Thyroid gland (tissue), 4 donors: ENCODE data around the gene HPS5. TPM values are rescaled to one million over a fixed set of nuclear protein-coding genes. Genes with fewer than 3 reads are reported as not detected.

Experiments used
- DNase-seq, 2 donors: peaks; one replicate each; pipeline ENCODE4 v3.0.0-alpha.2; 2019
- H3K27ac ChIP-seq, 3 donors: fragments of 200-600 bp; sonication (generic); 1 replicate in 2 of 3; 2 replicates in 1 of 3; pipeline ENCODE4 v1.5.1; 2016 to 2019; ENCODE audit warnings: mild to moderate bottlenecking in 1 of 3, moderate library complexity in 1 of 3
- H3K27me3 ChIP-seq: fragments of 200-600 bp; sonication (generic); one replicate; pipeline ENCODE4 v1.5.1; 2019
- H3K36me3 ChIP-seq, 2 donors: fragments of 200-600 bp; sonication (generic); one replicate each; pipeline ENCODE4 v1.5.1; 2016 to 2019
- H3K4me1 ChIP-seq, 2 donors: fragments of 200-600 bp; sonication (generic); one replicate each; pipeline ENCODE4 v1.5.1; 2017 to 2019
- H3K4me3 ChIP-seq, 3 donors: fragments of 200-600 bp; sonication (generic); replicated peaks in 1 of 3; 1 replicate in 2 of 3; 2 replicates in 1 of 3; pipeline ENCODE4 v1.5.1; 2016; ENCODE audit warnings: mild to moderate bottlenecking in 1 of 3
- H3K9me3 ChIP-seq: fragments of 200-600 bp; sonication (generic); one replicate; pipeline ENCODE4 v1.5.1; 2017
- POLR2A ChIP-seq, 2 donors: fragments of 450-650 bp; IDR thresholded peaks; one replicate each; pipeline ENCODE4 v1.6.1; 2017; ENCODE audit warnings: antibody characterized with exemption in 2 of 2, mild to moderate bottlenecking in 2 of 2, moderate library complexity in 1 of 2
- WGBS, 2 donors: methylation state at CpG; one replicate each; pipeline ENCODE4 v1.1.5; 2017; 5-methylcytosine and 5-hydroxymethylcytosine counted together
- intact Hi-C: fragments of 100-400 bp; cut with DNase I; formaldehyde crosslinking; loops from one replicate; pipeline ENCODE4 v1.15.1; 2023
- total RNA-seq, 4 donors: library from RNA; depleted of rRNA; stranded (reverse); fragments of >200 nt; gene quantifications; one replicate each; pipeline ENCODE4 v1.2.3, GENCODE V29; 2016
- TF ChIP-seq, protein P1 (sequence below), 6 experiments: fragments of 200-600 bp in 3 of 6; fragments of 450-650 bp in 3 of 6; sonication (generic) in 3 of 6; IDR thresholded peaks; one replicate each; pipeline ENCODE4 v1.5.1; 2016 to 2019; ENCODE audit warnings: antibody characterized with exemption in 6 of 6, mild to moderate bottlenecking in 2 of 6, inconsistent platforms in 1 of 6, moderate library complexity in 1 of 6

The HPS5 gene
- total RNA-seq, 4 donors from 2014 or later = 21.0 to 26.7 (median 24.2) TPM

DNA sequence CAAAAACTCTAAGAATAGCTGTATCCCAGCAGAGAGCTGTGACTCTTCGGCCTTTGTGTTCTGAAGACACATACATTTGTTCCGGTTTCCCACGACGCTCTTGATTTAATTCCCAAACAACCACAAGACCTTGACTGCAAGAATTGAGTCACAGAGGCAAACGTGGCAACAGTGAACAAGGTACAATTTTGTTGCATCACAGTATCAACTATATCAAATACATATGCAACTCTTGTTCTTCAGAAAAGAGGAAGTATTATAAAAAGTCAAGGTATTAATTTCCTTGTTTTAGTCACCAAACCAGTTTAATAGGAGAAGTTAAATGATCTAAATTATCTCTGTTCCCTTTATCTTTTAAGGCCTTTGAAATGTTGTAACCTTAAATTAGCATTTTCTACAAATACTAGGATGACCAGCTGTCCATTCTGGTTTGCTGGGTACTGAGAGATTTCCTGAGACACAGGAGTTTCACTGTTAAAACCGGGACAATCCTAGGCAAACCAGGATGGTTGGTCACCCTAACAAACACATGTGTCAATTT, 11.1 kb downstream of the HPS5 start:
- TF ChIP-seq, protein P1, sequence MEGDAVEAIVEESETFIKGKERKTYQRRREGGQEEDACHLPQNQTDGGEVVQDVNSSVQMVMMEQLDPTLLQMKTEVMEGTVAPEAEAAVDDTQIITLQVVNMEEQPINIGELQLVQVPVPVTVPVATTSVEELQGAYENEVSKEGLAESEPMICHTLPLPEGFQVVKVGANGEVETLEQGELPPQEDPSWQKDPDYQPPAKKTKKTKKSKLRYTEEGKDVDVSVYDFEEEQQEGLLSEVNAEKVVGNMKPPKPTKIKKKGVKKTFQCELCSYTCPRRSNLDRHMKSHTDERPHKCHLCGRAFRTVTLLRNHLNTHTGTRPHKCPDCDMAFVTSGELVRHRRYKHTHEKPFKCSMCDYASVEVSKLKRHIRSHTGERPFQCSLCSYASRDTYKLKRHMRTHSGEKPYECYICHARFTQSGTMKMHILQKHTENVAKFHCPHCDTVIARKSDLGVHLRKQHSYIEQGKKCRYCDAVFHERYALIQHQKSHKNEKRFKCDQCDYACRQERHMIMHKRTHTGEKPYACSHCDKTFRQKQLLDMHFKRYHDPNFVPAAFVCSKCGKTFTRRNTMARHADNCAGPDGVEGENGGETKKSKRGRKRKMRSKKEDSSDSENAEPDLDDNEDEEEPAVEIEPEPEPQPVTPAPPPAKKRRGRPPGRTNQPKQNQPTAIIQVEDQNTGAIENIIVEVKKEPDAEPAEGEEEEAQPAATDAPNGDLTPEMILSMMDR (IDR thresholded peaks at IDR 0.05) = no peak
- TF ChIP-seq POLR2A (IDR thresholded peaks at IDR 0.05) = no peak
- Histone ChIP-seq H3K4me3 (no peak overlapping the region), H3K27ac (no peak overlapping the region), H3K27me3 (no peaks in the 10 kb centered on the region), H3K36me3 (peaks cover 7 to 11% of the 10 kb centered on the region in 2 donors), H3K4me1 (peaks cover 24 to 51% of the 10 kb centered on the region in 2 donors), H3K9me3 (no peaks in the 10 kb centered on the region)
- DNase-seq = no peak
- 87 to 92% methylated on average over 6 of the region's 6 CpGs for whole genome bisulfite sequencing, 2 donors
- intact Hi-C loops = no loop called here

DNA sequence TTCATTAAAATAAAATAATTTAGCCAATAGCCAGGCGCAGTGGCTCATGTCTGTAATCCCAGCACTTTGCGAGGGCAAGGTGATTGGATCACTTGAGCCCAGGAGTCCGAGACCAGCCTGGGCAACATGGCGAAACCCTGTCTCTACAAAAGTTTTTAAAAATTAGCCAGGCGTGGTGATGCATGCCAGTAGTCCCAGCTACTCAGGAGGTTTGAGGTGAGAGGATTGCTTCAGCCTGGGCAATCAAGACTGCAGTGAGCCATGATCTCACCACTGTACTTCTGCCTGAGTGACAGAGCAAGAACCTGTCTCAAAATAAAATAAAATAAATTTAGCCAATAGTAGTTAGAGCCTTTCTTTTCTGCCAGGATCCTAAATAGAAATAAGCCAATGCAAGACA, 12.2 kb downstream of the HPS5 start:
- peak; percentile 79 to 84 for DNase-seq
- Histone ChIP-seq H3K4me1 (peaks cover 24 to 51% of the 10 kb centered on the region in 2 donors), H3K9me3 (no peaks in the 10 kb centered on the region), H3K27me3 (no peaks in the 10 kb centered on the region), H3K27ac (peak overlapping the region; percentile 25 to 79 (median 54)), H3K4me3 (no peak overlapping the region), H3K36me3 (peaks cover 12 to 18% of the 10 kb centered on the region in 2 donors)
- 44 to 47% methylated on average over 5 of the region's 5 CpGs for WGBS, 2 donors
- intact Hi-C loops = no loop called here
- no peak for TF ChIP-seq POLR2A (IDR thresholded peaks at IDR 0.05)
- TF ChIP-seq, protein P1 (IDR thresholded peaks at IDR 0.05) = no peak

DNA sequence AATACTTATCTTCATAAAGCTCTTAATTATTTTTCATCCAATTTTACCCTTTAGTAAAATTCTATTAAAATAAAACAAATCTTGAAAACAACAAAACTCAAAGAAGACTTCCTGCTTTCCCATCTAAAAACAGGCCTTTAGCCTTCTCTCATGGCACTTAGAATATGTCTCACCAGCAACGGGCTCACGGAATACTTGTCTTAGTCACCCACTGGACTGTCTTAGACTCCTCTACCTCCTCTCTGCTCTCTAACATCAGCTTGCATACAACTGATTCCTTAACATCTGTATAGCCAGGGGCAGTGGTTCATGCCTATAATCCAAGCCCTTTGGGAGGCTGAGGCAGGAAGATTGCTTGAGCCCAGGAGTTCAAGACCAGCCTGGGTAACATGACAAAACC, 13.7 kb downstream of the HPS5 start:
- no peak for DNase-seq
- WGBS, 2 donors = 94 to 96% methylated on average over 2 of the region's 2 CpGs
- intact Hi-C loops = no loop called here
- no peaks in the 10 kb centered on the region for H3K27me3 ChIP-seq
- no peaks in the 10 kb centered on the region for H3K9me3 ChIP-seq
- TF ChIP-seq, protein P1 (IDR thresholded peaks at IDR 0.05) = no peak
- H3K36me3 ChIP-seq = peaks cover 22 to 23% of the 10 kb centered on the region in 2 donors
- H3K4me1 ChIP-seq = peaks cover 21 to 36% of the 10 kb centered on the region in 2 donors
- H3K4me3 ChIP-seq = no peak overlapping the region
- H3K27ac ChIP-seq = peak overlapping the region in 1 of 3 donors; percentile 54

DNA sequence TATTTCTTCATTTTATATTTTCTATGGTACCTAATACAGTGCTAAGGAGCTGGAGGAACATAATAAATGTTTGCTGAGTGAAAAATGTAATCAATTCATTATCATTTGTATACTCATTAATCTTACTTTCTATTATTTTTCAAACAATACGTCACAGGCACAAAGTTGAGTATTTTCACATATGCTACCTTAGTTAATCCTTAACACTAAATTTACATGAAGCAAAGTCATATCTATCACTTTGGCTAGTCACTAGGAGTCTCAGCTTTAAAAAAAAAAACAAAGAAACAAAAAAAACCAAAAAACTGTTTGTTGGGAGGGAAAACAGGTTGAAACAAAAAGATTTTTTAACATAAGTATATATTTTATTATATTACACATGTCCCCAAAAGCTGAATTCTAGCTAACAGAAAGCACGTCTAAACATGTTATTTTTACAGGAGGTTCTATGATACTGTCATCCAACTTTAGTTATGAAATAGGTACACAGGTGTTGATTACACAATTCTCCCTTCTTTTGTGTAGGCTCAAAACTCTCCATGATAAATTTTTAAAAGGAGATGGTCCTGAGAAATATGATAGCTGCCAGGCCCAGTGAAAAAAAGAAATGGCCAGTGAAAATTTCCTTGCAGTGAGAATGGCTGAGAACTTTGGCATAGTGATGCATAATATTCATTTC, 14.3 kb downstream of the HPS5 start:
- Histone ChIP-seq H3K4me1 (peaks cover 15 to 30% of the 10 kb centered on the region in 2 donors), H3K27ac (no peak overlapping the region)

DNA sequence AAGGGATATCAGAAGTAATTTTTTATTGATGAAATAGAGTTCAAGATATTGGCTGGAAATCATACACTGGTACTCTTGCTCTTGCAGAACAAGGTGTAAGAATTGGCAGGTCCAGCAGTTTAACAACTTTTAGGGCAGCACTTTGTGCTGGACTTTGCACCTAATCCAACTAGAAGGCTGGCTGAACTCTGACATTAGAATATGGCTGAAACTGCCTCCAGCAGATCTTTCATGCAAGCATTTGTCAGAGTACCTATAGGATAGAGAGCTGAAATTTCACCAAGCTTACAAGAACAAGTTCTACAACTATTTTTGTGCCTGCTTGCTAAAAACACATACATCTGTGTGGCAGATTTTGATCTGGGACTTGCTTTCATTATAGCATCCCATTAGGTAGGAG, 17.2 kb downstream of the HPS5 start:
- Histone ChIP-seq H3K36me3 (peaks cover 27 to 33% of the 10 kb centered on the region in 2 donors), H3K4me1 (peaks cover 0 to 7% of the 10 kb centered on the region in 2 donors), H3K27me3 (no peaks in the 10 kb centered on the region), H3K9me3 (no peaks in the 10 kb centered on the region), H3K4me3 (no peak overlapping the region), H3K27ac (no peak overlapping the region)
- intact Hi-C loops = no loop called here
- TF ChIP-seq, protein P1 (IDR thresholded peaks at IDR 0.05) = no peak
- DNase-seq = no peak

More for the DNA sequence above, 14.3 kb downstream of the HPS5 start:
- DNase-seq = no peak
- H3K27me3 ChIP-seq = no peaks in the 10 kb centered on the region
- intact Hi-C loops = no loop called here
- TF ChIP-seq, protein P1 (IDR thresholded peaks at IDR 0.05) = no peak
- 95 to 97% methylated on average over 2 of the region's 2 CpGs for whole genome bisulfite sequencing, 2 donors
- H3K36me3 ChIP-seq = peaks cover 22 to 24% of the 10 kb centered on the region in 2 donors
- H3K4me3 ChIP-seq = no peak overlapping the region
- H3K9me3 ChIP-seq = no peaks in the 10 kb centered on the region
